ENCODE results near the gene C1QTNF2.

Gene C1QTNF2

GRCh38 chr5:160311491-160312133 lies 58.8 kb downstream of the C1QTNF2 start:
- Histone ChIP-seq H3K27me3 (replicated peaks; ENCODE audit: control insufficient read depth, insufficient read depth, low read length, poor library complexity, severe bottlenecking) (peaks cover 26% of the 10 kb centered on the region), H3K36me3 (ENCODE audit: control insufficient read depth, insufficient read depth, low read length) (no peaks in the 10 kb centered on the region), H3K4me1 (ENCODE audit: control insufficient read depth, insufficient read depth, low read length, poor library complexity, severe bottlenecking) (peaks cover 2% of the 10 kb centered on the region), H3K4me3 (ENCODE audit: insufficient read depth, low read depth, low read length, poor library complexity, severe bottlenecking) (no peak overlapping the region), H3K27ac (ENCODE audit: insufficient read depth, low read length, poor library complexity, severe bottlenecking) (no peak overlapping the region), H3K9me3 (ENCODE audit: control insufficient read depth, low read length) (no peaks in the 10 kb centered on the region)
- DNase-seq = no peak

GRCh38 chr5:160310552-160311295 lies 59.7 kb downstream of the C1QTNF2 start:
- Histone ChIP-seq H3K27me3 (replicated peaks; ENCODE audit: control insufficient read depth, insufficient read depth, low read length, poor library complexity, severe bottlenecking) (peaks cover 26% of the 10 kb centered on the region), H3K4me3 (ENCODE audit: insufficient read depth, low read depth, low read length, poor library complexity, severe bottlenecking) (no peak overlapping the region), H3K36me3 (ENCODE audit: control insufficient read depth, insufficient read depth, low read length) (no peaks in the 10 kb centered on the region)

GRCh38 chr5:160310140-160310539 lies 60.3 kb downstream of the C1QTNF2 start:
- Histone ChIP-seq H3K4me1 (ENCODE audit: control insufficient read depth, insufficient read depth, low read length, poor library complexity, severe bottlenecking) (peaks cover 2% of the 10 kb centered on the region), H3K27ac (ENCODE audit: insufficient read depth, low read length, poor library complexity, severe bottlenecking) (no peak overlapping the region), H3K27me3 (replicated peaks; ENCODE audit: control insufficient read depth, insufficient read depth, low read length, poor library complexity, severe bottlenecking) (peaks cover 26% of the 10 kb centered on the region), H3K36me3 (ENCODE audit: control insufficient read depth, insufficient read depth, low read length) (no peaks in the 10 kb centered on the region), H3K9me3 (ENCODE audit: control insufficient read depth, low read length) (no peaks in the 10 kb centered on the region), H3K4me3 (ENCODE audit: insufficient read depth, low read depth, low read length, poor library complexity, severe bottlenecking) (no peak overlapping the region)
- no peak for DNase-seq

More at GRCh38 chr5:160310552-160311295, 59.7 kb downstream of the C1QTNF2 start:
- no peak for DNase-seq
- Histone ChIP-seq H3K9me3 (ENCODE audit: control insufficient read depth, low read length) (no peaks in the 10 kb centered on the region), H3K27ac (ENCODE audit: insufficient read depth, low read length, poor library complexity, severe bottlenecking) (no peak overlapping the region), H3K4me1 (ENCODE audit: control insufficient read depth, insufficient read depth, low read length, poor library complexity, severe bottlenecking) (peaks cover 2% of the 10 kb centered on the region)

GRCh38 chr5:160306696-160307095 lies 63.7 kb downstream of the C1QTNF2 start:
- Histone ChIP-seq H3K9me3 (ENCODE audit: control insufficient read depth, low read length) (no peaks in the 10 kb centered on the region), H3K36me3 (ENCODE audit: control insufficient read depth, insufficient read depth, low read length) (no peaks in the 10 kb centered on the region), H3K4me1 (ENCODE audit: control insufficient read depth, insufficient read depth, low read length, poor library complexity, severe bottlenecking) (no peaks in the 10 kb centered on the region), H3K27me3 (replicated peaks; ENCODE audit: control insufficient read depth, insufficient read depth, low read length, poor library complexity, severe bottlenecking) (peaks cover 13% of the 10 kb centered on the region), H3K27ac (ENCODE audit: insufficient read depth, low read length, poor library complexity, severe bottlenecking) (no peak overlapping the region), H3K4me3 (ENCODE audit: insufficient read depth, low read depth, low read length, poor library complexity, severe bottlenecking) (no peak overlapping the region)
- no peak for DNase-seq

- Histone ChIP-seq H3K4me1 (ENCODE audit: control insufficient read depth, insufficient read depth, low read length, poor library complexity, severe bottlenecking) (no peaks in the 10 kb centered on the region), H3K36me3 (ENCODE audit: control insufficient read depth, insufficient read depth, low read length) (no peaks in the 10 kb centered on the region), H3K4me3 (ENCODE audit: insufficient read depth, low read depth, low read length, poor library complexity, severe bottlenecking) (no peak overlapping the region), H3K9me3 (ENCODE audit: control insufficient read depth, low read length) (no peaks in the 10 kb centered on the region), H3K27ac (ENCODE audit: insufficient read depth, low read length, poor library complexity, severe bottlenecking) (no peak overlapping the region), H3K27me3 (replicated peaks; ENCODE audit: control insufficient read depth, insufficient read depth, low read length, poor library complexity, severe bottlenecking) (peaks cover 3% of the 10 kb centered on the region)
- no peak for DNase-seq
Measured at GRCh38 chr5:160305319-160305718, 65.1 kb downstream of the C1QTNF2 start.

GRCh38 chr5:160303690-160304089 lies 66.7 kb downstream of the C1QTNF2 start:
- no peaks in the 10 kb centered on the region for H3K27me3 ChIP-seq (replicated peaks; ENCODE audit: control insufficient read depth, insufficient read depth, low read length, poor library complexity, severe bottlenecking)

GRCh38 chr5:160298189-160298588 lies 72.2 kb downstream of the C1QTNF2 start:
- no peak overlapping the region for H3K4me3 ChIP-seq (ENCODE audit: insufficient read depth, low read depth, low read length, poor library complexity, severe bottlenecking)
- H3K27me3 ChIP-seq (replicated peaks; ENCODE audit: control insufficient read depth, insufficient read depth, low read length, poor library complexity, severe bottlenecking) = no peaks in the 10 kb centered on the region
- DNase-seq = no peak
- no peaks in the 10 kb centered on the region for H3K36me3 ChIP-seq (ENCODE audit: control insufficient read depth, insufficient read depth, low read length)
- no peaks in the 10 kb centered on the region for H3K4me1 ChIP-seq (ENCODE audit: control insufficient read depth, insufficient read depth, low read length, poor library complexity, severe bottlenecking)
- H3K9me3 ChIP-seq (ENCODE audit: control insufficient read depth, low read length) = no peaks in the 10 kb centered on the region
- no peak overlapping the region for H3K27ac ChIP-seq (ENCODE audit: insufficient read depth, low read length, poor library complexity, severe bottlenecking)

More at GRCh38 chr5:160303690-160304089, 66.7 kb downstream of the C1QTNF2 start:
- H3K36me3 ChIP-seq (ENCODE audit: control insufficient read depth, insufficient read depth, low read length) = no peaks in the 10 kb centered on the region
- H3K4me1 ChIP-seq (ENCODE audit: control insufficient read depth, insufficient read depth, low read length, poor library complexity, severe bottlenecking) = no peaks in the 10 kb centered on the region
- no peak overlapping the region for H3K27ac ChIP-seq (ENCODE audit: insufficient read depth, low read length, poor library complexity, severe bottlenecking)
- H3K9me3 ChIP-seq (ENCODE audit: control insufficient read depth, low read length) = no peaks in the 10 kb centered on the region
- DNase-seq = no peak
- no peak overlapping the region for H3K4me3 ChIP-seq (ENCODE audit: insufficient read depth, low read depth, low read length, poor library complexity, severe bottlenecking)

GRCh38 chr5:160297776-160298175 lies 72.7 kb downstream of the C1QTNF2 start:
- H3K9me3 ChIP-seq (ENCODE audit: control insufficient read depth, low read length) = no peaks in the 10 kb centered on the region
- no peaks in the 10 kb centered on the region for H3K4me1 ChIP-seq (ENCODE audit: control insufficient read depth, insufficient read depth, low read length, poor library complexity, severe bottlenecking)
- no peaks in the 10 kb centered on the region for H3K27me3 ChIP-seq (replicated peaks; ENCODE audit: control insufficient read depth, insufficient read depth, low read length, poor library complexity, severe bottlenecking)
- H3K27ac ChIP-seq (ENCODE audit: insufficient read depth, low read length, poor library complexity, severe bottlenecking) = no peak overlapping the region
- no peak for DNase-seq
- H3K4me3 ChIP-seq (ENCODE audit: insufficient read depth, low read depth, low read length, poor library complexity, severe bottlenecking) = no peak overlapping the region
- H3K36me3 ChIP-seq (ENCODE audit: control insufficient read depth, insufficient read depth, low read length) = no peaks in the 10 kb centered on the region

Data from effector memory CD4-positive, alpha-beta T cell (primary cell).